Suprapubic skin (tissue), 3 donors: ENCODE results near the gene FXYD7.

Experiments used
- EP300 ChIP-seq: sonication (generic); formaldehyde crosslinking; IDR thresholded peaks from one replicate; pipeline ENCODE4 v1.6.1; 2017; ENCODE audit warnings: antibody characterized with exemption
- POLR2A ChIP-seq, 2 donors: fragments of 450-650 bp; IDR thresholded peaks; one replicate each; pipeline ENCODE4 v1.6.1; 2017; ENCODE audit warnings: antibody characterized with exemption in 2 of 2, mild to moderate bottlenecking in 2 of 2, moderate library complexity in 2 of 2
- TF ChIP-seq, protein P1 (sequence below), 2 donors: fragments of 200-600 bp in 1 of 2; fragments of 450-650 bp in 1 of 2; sonication (generic) in 1 of 2; IDR thresholded peaks; one replicate each; pipeline ENCODE4 v1.5.1; 2016 to 2019; ENCODE audit warnings: antibody characterized with exemption in 2 of 2, mild to moderate bottlenecking in 1 of 2, moderate library complexity in 1 of 2

DNA sequence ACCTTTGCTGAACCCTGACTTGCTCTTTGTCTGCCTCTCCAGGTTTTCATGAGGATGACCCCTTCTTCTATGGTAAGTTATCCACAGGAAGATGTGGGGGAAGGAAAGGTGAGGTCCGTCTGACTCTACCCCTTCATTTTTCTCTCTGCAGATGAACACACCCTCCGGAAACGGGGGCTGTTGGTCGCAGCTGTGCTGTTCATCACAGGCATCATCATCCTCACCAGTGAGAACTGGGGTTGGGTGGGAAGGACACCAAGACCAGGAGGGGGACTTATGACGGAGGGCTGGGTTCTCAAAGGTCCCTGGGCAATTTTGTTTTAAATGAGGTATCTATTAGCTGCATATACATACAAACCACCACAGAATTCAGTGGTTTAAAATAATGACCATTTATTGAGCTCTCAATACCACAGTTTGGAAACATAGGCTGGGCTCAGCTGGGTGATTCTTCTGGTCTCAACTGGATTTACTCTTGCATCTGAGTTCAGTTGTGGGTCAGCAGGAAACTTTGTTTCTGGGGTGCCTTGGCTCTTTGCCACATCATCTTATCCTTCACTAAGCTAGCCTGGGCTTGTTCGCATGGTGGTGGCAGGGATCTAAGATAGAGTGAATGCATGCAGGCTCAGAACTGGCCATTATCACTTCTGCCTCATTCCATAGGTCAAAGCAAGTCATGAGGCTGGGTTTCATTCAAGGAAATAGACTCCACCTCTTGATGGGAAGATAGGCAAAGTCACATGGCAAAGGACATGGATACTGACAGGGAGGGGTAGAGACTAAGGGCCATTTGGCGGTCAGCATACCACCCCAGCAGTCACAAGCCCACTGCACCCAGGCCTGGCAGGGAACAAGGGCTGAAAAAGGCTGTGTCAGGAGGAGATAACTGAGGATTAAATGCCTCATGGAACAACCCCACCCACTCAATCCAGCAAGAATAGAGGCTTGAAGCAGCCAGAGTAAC, 23.3 kb downstream of the FXYD7 start:
- TF ChIP-seq, protein P1, sequence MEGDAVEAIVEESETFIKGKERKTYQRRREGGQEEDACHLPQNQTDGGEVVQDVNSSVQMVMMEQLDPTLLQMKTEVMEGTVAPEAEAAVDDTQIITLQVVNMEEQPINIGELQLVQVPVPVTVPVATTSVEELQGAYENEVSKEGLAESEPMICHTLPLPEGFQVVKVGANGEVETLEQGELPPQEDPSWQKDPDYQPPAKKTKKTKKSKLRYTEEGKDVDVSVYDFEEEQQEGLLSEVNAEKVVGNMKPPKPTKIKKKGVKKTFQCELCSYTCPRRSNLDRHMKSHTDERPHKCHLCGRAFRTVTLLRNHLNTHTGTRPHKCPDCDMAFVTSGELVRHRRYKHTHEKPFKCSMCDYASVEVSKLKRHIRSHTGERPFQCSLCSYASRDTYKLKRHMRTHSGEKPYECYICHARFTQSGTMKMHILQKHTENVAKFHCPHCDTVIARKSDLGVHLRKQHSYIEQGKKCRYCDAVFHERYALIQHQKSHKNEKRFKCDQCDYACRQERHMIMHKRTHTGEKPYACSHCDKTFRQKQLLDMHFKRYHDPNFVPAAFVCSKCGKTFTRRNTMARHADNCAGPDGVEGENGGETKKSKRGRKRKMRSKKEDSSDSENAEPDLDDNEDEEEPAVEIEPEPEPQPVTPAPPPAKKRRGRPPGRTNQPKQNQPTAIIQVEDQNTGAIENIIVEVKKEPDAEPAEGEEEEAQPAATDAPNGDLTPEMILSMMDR (IDR thresholded peaks at IDR 0.05) = no peak
- TF ChIP-seq EP300 (no peak), POLR2A (IDR thresholded peaks at IDR 0.05) (no peak)
